HG03175 (cell line): ENCODE measurements around the gene USP49.
"Not testable (repeated sequence)": the region's sequence is repeated elsewhere in the genome, so short reads cannot be mapped to it uniquely, and the experiment has no call there.

Experiments used
- ATAC-seq: cut with Tn5 transposase; IDR thresholded peaks from one replicate; pipeline ENCODE4 v1.9.1; 2021; ENCODE audit warnings: mild to moderate bottlenecking, moderate library complexity; ENCODE audit not compliant: unreplicated experiment

USP49 gene

GRCh38 chr6:41895300-41896233 lies at the start of gene USP49:
Gene USP49 (minus strand): TSS chr6:41895375. CDS start chr6:41806983, 88,392 bp downstream.
- ATAC-seq = peak; percentile 75

DNA sequence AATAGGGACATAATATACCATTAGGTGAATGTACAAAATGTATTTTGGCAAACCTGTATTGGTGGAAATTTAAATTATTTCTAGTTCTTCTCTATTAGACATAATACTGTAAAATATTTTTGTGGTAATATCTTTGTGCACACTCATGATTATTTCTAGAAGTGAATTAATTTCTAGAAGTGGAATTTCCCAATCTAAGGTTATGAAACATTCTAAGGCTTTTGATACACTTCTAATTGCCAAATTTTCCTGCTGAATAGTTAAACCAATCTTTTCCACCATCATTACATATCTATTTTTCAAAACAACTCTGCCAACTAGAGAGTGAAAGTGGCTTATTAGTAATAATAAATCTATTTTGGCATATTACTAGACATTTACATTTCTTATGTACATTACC lies 48.3 kb upstream of the USP49 start:
- ATAC-seq = no peak

DNA sequence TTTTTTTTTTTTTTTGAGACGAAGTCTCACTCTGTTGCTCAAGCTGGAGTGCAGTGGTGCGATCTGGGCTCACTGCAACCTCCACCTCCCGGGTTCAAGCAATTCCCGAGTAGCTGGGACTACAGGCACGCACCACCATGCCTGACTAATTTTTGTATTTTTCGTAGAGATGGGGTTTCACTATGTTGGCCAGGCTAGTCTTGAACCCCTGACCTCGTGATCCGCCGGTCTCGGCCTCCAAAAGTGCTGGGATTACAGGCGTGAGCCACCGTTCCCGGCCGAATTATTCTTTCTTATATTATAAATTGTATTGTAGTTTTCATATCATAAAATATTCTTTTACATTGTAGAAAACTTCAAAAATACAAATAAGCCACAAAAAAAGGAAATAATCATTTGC lies 47.7 kb upstream of the USP49 start:
- ATAC-seq = not testable (repeated sequence)

DNA sequence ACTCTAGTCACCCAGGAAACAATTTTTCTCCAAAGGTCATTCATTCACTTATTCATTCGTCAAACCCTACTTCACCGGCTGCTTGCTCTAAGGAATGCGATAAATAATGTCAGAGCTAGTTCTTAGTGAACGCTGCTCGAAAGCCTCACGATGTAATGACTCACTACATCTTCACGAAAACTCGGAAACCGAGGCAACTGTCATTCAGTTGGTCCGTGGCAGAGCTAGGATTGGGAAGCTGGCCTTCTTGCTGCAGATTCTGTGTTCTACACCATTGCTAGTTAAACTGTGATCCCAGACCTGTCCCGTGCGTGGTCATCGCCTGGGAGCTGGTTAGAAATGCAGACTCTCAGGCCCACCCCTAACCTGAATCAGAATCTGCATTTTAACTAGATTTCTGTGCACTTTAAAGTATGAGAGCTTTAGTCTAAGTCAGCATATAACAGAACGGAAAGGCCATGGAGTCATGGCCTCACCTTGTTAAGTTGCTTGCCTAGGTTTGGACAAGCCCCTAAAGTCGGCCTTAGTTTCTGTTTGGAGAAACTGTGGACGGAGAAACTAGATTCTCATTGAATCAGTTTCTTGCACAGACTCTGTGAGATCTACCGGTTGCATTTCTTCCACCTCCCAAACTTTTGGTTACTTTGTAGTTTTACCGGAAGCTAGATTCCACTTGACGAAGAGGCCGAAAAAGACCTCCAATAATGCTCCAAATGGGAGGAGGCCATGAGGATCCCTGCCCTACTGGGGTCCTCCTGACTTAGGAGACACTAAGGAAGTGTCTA lies 47.1 kb upstream of the USP49 start:
- peak; percentile 15 for ATAC-seq

DNA sequence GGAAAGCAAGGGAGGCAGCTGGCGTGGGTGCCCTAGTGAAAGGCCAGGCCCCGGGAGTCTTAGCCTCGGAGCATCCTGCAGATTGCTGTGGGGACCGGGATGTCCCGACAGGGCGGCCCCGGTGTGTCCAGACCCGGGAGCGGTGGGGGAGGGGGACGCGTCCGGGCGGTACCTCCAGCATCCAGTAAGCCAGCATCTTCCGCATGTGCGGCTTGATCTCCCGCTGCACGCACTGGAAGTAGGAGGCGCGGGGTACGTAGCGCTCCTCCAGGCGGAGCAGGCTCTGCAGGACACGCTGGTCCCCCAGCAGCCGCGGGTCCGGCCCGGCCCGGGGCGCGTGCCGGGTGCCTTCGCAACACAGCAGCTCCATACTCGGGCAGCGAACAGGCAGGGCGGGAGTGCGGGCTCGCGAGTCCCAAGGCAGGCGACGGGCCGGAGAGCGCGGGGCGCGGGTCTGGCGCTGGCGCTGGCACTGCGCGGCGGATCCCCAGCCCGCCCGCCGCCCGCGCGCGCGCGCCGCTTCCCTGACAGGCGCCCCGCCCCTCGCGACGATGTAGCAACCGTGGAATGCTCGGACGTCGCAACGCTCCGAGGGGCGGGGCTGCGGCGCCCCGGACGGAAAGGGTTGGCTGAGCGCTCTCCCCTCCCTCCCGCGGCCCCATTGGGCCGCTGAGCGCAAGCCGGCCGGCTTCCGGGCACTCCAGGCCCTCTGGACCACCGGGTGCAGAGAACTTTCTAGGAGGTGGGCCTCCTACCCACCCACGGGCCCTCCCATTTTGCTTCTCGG lies 46.3 kb upstream of the USP49 start, which contains the start of gene CCND3:
TSS of gene CCND3 (minus strand) at position 529 of the 787 bp plus-strand sequence. CDS start at position 370, 159 bp downstream.
- peak; percentile 87 for ATAC-seq

DNA sequence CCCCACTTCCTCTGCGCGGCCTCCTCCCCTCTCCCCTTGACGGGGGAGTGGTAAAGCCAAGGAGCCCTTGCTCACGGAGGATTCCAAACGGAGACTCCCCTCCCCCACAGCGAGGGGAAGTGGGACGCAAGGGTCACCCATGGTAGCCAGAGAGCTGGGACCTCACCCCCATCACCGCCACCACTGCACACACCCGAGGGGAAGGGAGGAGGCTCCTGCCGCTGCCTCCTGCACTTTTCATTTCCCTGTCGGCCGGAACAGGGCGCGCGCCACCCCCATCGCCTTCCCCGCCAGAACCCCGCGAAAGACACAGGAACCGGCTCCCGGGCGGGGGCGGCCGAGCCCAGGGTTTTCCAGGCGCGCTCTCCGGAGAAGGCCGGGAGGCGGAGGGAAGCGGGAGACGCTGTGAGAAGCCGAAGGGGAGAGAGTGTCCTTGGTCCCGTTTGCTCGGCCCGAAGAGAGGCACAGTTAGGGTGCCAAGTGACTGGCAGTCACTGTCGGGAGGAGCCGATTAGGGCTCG lies 45.6 kb upstream of the USP49 start:
- peak; percentile 15 for ATAC-seq

- ATAC-seq = no peak
These were observed 44.9 kb upstream of the USP49 start for GRCh38 chr6:41939848-41940758.

DNA sequence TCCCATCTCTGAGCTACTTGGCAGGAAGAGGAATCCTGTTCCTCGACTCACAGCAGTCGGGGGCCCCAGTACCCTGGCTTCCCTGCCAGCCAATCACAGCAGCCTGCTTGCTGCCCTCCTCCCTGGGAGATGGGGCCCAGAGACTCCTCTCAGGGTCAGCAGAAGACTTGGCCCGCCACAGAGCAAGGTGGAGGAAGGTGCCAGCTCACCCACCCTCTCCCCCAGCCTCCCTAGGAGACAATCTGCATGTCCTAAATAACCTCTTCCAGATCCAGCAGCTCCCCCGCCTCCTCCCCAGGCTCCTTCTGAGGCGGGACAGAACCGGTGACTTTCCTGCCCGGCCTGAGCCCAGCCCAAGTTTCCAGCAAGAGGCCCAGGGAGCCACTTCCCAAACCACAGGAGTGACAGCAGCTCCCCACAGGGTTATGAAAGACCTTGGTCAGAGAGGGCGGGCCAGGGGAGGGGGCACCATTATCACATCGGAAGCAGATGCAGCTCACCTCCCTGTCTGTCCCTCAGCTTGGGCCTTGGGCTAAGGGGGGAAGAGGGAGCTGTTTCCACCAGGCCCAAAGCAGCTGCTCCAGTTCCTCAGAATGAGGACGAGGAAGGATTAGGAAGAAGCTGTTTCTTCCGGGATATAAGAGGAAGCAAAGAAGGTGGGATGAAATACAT lies 44.1 kb upstream of the USP49 start:
- no peak for ATAC-seq

GRCh38 chr6:41938590-41939175 lies 43.5 kb upstream of the USP49 start:
- ATAC-seq = no peak

DNA sequence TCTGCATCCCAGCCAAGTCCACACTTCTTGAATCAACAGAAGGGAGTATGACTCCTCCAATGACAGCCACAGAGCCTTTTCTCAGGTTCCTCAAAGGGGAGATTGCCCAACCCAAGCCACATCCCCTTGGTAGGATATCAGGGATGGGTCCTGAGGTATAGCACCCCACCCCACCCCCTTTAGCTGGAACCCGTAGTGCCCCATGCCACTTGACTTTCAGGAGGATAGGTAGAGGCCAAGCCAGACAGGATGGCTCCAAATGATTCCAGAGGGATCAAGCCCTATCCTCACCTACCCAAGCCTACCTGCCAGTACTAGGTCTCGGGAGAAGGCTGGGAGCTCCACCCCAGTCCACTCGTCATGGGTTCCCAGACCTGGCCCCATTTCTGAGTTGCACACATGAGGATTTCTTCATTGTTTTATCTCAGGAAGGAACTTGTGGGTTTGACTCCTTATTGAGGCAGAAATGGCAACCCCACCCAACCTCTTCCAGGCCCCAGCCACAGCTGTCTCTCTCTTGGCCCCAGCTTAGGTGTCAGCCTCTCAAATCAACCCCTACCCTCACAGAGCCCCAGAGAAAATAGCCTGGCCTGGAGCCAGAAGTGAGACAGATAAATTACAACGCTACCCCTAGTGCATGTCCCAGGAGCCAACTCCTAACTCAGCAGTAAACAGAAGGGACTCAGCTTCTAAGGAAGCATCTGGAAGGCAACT lies 42.8 kb upstream of the USP49 start:
- ATAC-seq = no peak

GRCh38 chr6:41937472-41937860 lies 42.3 kb upstream of the USP49 start:
- ATAC-seq = no peak

- peak; percentile 54 for ATAC-seq
These were observed 41.1 kb upstream of the USP49 start for GRCh38 chr6:41936073-41936837.

- ATAC-seq = no peak
These were observed 40.5 kb upstream of the USP49 start for GRCh38 chr6:41935685-41936072.

DNA sequence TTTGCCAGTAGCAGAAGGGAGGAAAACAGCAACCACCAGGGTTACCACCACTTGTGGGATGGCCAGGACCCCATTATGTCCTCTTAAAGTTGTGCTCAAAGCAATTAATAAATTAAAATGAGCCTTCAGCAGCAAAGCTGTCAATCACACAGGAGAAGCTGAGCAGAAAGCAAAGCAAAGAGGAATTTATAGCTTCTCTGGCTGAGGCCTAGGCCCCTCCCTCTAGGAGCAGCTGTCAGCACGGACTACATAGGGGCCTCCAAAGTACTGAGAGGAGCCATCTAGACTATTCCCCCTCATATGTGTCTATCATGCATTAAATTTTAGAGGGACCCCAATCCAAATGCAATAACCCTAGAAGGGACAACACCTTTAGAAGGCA lies 40.0 kb upstream of the USP49 start:
- ATAC-seq = no peak

DNA sequence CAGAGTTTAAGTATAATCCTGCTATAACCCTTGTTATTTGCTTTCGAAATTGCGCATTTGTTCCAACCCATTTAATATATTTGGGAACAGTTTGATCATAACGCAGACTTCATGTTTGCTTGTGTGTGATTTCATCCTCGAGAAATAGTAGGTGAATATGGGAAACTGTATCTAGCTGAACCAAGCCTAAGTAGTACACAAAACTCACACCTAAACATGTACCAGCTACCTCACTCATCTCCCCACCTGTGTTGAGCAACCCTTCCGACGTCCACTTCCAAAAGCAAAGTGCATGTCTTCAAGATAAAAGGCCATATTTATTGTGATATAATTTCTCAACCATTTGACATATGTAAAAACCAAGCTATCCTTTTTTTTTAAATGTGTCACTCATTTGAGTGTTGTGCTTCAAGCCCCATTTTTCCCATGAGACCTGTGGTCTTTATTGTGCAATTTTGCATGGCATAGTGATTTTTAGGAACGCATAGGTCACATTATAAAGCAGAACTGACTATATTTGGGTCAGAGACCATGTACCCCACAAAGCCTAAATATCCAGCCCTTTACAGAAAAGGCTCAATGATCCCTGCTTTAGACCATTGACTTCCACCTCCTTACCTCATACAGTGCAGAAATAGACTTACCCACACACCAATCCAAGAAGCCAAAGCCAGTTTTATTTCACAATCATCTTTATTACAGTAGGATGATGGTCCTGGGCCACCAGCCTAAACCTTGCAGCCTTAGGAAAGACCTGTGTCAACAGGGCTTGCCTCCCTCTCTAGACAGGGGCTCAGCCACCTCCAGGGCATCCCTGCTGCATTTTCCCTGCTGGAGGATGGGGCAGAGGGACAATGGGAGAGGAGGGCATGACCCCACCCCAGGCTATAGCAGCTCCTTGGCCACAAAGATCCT lies 39.4 kb upstream of the USP49 start:
- no peak for ATAC-seq

GRCh38 chr6:41932378-41932777 lies 37.2 kb upstream of the USP49 start:
- no peak for ATAC-seq
